A549 (cell line): Measurements from ENCODE around the gene ADSL.

Experiments used
- EP300 ChIP-seq, 2 experiments: fragments of >200 bp; sonication (Bioruptor Twin); formaldehyde crosslinking; IDR thresholded peaks; 2 replicates in 1 of 2; 3 replicates in 1 of 2; pipeline ENCODE4 v1.6.1; 2016 to 2017
- HMGXB4 ChIP-seq: fragments of 250-450 bp; sonication (Bioruptor Pico); IDR thresholded peaks from 2 replicates; pipeline ENCODE4 v1.5.0; 2021; ENCODE audit warnings: mild to moderate bottlenecking, moderate library complexity, borderline replicate concordance
- POLR2A ChIP-seq: IDR thresholded peaks from 2 replicates; pipeline ENCODE4 v1.6.1; 2012; ENCODE audit warnings: mild to moderate bottlenecking, low read length
- RAD21 ChIP-seq, 2 experiments: fragments of >200 bp in 1 of 2; sonication (Bioruptor Twin) in 1 of 2; formaldehyde crosslinking in 1 of 2; IDR thresholded peaks in 1 of 2; conservative IDR thresholded peaks in 1 of 2; 2 replicates in 1 of 2; 3 replicates in 1 of 2; pipeline ENCODE4 v1.6.1; 2012 to 2018; ENCODE audit warnings: inconsistent platforms in 1 of 2
- RCOR1 ChIP-seq: fragments of 150-350 bp; IDR thresholded peaks from 2 replicates; pipeline ENCODE4 v1.6.1; 2014; ENCODE audit warnings: antibody characterized with exemption, low read length, low read depth
- REST ChIP-seq: fragments of 200-600 bp; sonication (generic); IDR thresholded peaks from 2 replicates; pipeline ENCODE4 v1.6.1; 2016; ENCODE audit warnings: antibody characterized with exemption, mild to moderate bottlenecking, moderate library complexity
- TF ChIP-seq, protein P1 (sequence below): fragments of >200 bp; sonication (Bioruptor Twin); formaldehyde crosslinking; IDR thresholded peaks from 3 replicates; pipeline ENCODE4 v1.5.1; 2016
- TF ChIP-seq, protein P2 (sequence below): IDR thresholded peaks from 2 replicates; pipeline ENCODE4 v1.6.1; 2012
- TF ChIP-seq, protein P3 (sequence below): fragments of 250-450 bp; sonication (Bioruptor Pico); IDR thresholded peaks from 2 replicates; pipeline ENCODE4 v1.5.0; 2020; ENCODE audit warnings: low read depth, mild to moderate bottlenecking, moderate library complexity

DNA sequence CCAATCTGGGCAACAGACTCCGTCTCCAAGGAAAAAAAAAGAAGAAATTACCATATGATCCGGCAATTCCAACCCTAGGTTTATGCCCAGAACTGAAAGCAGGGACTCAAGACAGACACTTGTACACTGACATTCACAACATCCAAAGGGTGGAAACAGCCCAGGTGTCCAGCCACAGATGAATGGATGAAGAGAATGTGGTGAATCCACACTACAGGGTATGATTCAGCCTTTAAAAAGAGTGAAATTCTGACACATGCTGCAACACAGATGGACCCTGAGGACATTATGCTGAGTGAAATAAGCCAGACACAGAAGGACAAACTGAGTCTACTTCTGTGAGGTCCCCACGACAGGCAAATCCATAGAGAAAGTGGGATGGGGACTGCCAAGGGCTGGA is 68.0 kb downstream of the ADSL start:
- no peak for TF ChIP-seq RCOR1
- TF ChIP-seq, protein P1, sequence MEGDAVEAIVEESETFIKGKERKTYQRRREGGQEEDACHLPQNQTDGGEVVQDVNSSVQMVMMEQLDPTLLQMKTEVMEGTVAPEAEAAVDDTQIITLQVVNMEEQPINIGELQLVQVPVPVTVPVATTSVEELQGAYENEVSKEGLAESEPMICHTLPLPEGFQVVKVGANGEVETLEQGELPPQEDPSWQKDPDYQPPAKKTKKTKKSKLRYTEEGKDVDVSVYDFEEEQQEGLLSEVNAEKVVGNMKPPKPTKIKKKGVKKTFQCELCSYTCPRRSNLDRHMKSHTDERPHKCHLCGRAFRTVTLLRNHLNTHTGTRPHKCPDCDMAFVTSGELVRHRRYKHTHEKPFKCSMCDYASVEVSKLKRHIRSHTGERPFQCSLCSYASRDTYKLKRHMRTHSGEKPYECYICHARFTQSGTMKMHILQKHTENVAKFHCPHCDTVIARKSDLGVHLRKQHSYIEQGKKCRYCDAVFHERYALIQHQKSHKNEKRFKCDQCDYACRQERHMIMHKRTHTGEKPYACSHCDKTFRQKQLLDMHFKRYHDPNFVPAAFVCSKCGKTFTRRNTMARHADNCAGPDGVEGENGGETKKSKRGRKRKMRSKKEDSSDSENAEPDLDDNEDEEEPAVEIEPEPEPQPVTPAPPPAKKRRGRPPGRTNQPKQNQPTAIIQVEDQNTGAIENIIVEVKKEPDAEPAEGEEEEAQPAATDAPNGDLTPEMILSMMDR, result no peak
- TF ChIP-seq, protein P2, sequence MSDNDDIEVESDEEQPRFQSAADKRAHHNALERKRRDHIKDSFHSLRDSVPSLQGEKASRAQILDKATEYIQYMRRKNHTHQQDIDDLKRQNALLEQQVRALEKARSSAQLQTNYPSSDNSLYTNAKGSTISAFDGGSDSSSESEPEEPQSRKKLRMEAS, result no peak
- no peak for TF ChIP-seq EP300 (IDR thresholded peaks at IDR 0.05)
- TF ChIP-seq, protein P3, sequence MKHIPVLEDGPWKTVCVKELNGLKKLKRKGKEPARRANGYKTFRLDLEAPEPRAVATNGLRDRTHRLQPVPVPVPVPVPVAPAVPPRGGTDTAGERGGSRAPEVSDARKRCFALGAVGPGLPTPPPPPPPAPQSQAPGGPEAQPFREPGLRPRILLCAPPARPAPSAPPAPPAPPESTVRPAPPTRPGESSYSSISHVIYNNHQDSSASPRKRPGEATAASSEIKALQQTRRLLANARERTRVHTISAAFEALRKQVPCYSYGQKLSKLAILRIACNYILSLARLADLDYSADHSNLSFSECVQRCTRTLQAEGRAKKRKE (CRISPR knock-in tag), result no peak
- no peak for TF ChIP-seq REST
- TF ChIP-seq POLR2A, result no peak
- TF ChIP-seq RAD21 (conservative IDR thresholded peaks at IDR 0.05 in 1 of 2, IDR thresholded peaks at IDR 0.05 in 1 of 2), result no peak
- TF ChIP-seq HMGXB4 (CRISPR knock-in tag), result no peak
